GM12875 (cell line): ENCODE measurements around the gene OSBPL10.

Source experiments
- H3K4me3 ChIP-seq: one replicate; pipeline ENCODE4 v1.5.1; 2011; ENCODE audit warnings: low read depth, low read length, control low read depth
- TF ChIP-seq, protein P1 (sequence below): IDR thresholded peaks from 2 replicates; pipeline ENCODE4 v1.5.1; 2011; ENCODE audit warnings: low read depth, mild to moderate bottlenecking, control low read depth, inconsistent platforms, low read length, moderate library complexity, borderline replicate concordance; ENCODE audit not compliant: insufficient read depth

OSBPL10 gene

DNA sequence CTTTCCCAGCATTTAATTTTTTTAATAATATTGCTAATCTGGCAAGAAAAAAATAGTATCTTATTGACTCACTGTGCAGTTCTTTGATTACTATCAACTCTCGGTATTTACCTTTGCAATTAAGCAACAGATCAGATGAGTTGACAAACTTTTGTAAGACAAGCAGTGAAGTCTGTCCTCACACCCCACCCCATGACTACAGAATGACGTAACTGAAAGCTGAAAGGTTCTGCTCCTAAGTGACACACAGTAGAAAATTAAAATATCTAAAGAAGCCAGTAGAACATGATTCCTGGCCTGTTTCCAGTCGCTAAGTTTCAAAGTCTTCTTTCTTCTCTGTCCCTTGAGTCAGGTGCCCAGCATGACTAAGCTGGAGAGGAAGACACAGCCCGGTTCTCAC is 312.8 kb downstream of the OSBPL10 start:
- H3K4me3 ChIP-seq, result no peak overlapping the region
- TF ChIP-seq, protein P1, sequence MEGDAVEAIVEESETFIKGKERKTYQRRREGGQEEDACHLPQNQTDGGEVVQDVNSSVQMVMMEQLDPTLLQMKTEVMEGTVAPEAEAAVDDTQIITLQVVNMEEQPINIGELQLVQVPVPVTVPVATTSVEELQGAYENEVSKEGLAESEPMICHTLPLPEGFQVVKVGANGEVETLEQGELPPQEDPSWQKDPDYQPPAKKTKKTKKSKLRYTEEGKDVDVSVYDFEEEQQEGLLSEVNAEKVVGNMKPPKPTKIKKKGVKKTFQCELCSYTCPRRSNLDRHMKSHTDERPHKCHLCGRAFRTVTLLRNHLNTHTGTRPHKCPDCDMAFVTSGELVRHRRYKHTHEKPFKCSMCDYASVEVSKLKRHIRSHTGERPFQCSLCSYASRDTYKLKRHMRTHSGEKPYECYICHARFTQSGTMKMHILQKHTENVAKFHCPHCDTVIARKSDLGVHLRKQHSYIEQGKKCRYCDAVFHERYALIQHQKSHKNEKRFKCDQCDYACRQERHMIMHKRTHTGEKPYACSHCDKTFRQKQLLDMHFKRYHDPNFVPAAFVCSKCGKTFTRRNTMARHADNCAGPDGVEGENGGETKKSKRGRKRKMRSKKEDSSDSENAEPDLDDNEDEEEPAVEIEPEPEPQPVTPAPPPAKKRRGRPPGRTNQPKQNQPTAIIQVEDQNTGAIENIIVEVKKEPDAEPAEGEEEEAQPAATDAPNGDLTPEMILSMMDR, result no peak

DNA sequence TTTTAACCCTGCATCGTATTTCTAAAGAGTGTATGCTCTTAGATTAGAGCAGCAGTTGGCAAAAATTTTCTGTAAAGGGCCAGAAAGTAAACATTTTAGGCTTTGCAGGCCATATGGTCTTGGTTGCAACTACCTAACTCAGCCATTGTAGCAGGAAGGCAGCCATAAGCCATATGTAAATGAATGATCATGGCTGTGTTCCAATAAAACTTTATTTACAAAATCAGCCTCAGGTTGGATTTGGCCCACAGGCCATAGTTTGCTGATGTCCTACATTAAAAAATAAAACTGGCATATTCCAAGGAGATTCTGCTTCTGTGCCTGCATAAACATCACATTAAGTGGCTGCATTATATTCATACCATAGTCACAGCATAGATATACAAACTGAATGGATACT is 313.5 kb downstream of the OSBPL10 start:
- no peak overlapping the region for H3K4me3 ChIP-seq
- TF ChIP-seq, protein P1, result no peak

DNA sequence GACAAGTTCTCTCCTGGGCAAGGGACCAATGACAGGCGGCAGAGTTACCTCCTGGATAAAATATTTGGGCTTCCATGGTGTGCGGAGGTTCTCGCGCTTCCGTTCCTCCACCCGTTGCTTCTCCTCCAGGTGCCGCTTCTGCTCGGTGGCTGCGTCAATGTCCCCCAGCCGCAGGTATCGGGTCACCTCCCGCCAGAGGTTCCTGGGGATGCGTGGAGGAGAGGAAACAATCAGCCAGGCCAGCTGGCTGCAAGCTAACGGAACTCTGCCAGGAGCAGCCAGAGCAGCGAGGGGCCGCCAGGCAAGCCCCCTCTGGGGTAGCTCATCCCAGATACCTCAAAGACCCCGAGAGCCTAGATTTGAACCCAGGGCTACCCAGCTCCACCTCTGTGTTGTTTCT is 317.0 kb downstream of the OSBPL10 start:
- no peak overlapping the region for H3K4me3 ChIP-seq
- TF ChIP-seq, protein P1, result no peak

DNA sequence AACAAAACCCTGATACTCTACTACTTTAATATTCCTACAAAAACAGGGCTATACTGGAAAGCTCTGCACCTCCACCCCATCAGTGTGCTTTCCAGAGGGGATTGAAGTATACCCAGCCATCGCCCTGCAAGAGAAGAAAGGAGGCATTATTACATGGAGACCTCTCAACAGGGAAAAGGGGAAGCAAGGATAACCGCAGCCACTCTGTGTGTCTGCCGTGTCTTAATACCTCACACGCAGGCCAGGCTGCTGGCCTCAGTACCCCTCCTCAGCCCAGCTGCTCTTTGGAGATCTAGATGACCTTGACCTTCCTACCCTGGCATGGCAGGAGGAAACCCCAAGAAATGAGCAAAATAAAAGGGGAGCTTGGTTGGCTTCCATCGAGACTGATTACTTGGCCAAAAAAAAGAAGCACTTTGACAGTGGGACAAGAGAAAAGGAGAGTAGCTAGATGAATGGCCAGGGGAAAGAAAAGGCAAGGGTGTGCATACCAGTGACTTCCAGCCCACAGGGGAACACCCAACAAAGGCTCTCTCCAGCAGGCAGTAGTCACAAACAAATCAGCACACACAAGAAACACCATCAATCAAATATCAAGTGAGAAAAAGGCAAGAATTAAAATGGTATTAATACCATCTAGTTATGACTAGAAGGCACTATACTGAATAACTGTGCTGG is 318.9 kb downstream of the OSBPL10 start:
- TF ChIP-seq, protein P1, result no peak
- no peak overlapping the region for H3K4me3 ChIP-seq

DNA sequence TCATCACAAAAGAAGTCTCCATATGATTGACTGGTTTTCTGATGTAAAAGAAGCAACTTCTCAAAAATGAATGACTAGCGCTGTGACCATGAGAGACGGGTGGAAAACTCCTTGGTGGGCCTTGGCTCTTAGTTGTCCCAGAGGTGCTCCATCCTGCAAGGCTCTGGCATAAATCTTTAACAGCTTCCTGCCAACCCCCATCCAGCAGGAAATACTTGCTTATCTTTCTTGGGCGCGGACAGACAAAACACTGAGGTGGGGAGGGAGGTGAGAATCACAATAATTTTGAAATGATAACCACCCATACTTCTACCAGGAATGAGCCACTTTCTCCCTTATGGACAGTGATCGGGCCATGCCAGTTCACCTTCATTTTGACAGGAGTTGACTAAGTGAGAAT is 319.8 kb downstream of the OSBPL10 start:
- TF ChIP-seq, protein P1, result no peak
- no peak overlapping the region for H3K4me3 ChIP-seq

DNA sequence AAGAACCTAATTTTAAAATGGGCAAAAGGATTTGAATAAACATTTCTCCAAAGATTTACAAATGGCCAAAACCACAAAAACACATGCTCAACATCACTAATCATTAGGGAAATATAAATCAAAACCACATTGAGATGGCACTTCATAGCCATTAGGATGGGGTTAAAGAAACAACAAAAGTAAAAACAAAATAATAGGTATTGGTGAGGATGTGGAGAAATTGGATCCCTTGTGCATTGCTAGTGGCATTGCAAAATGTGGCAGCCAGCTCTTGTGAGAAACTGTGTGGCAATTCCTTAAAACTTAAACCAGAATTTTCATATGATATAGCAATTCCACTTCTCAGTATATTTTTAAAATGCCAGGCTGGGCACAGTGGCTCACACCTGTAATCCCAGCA is 321.8 kb downstream of the OSBPL10 start:
- TF ChIP-seq, protein P1, result no peak
- no peak overlapping the region for H3K4me3 ChIP-seq

DNA sequence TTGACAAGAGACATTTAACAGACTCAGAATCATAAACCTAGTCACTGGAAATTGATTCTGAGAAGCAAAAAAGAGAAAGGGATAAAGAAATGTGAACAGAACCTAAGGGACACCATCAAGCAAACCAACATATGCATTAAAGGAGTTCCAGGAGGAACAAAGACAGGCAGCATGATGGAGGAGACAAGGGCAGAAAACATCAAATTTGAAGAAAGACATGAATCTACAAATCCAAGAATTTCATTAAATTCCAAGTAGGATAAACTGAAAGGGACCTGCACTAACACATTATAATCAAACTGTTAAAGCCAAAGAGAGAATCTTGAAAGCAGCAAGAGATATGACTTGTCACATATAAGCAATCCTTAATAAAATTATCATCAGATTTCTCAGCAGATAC is 326.1 kb downstream of the OSBPL10 start:
- no peak overlapping the region for H3K4me3 ChIP-seq
- TF ChIP-seq, protein P1, result no peak
